Measurements from ENCODE around the gene ELMO1.
"Not testable (repeated sequence)": the region's sequence is repeated elsewhere in the genome, so short reads cannot be mapped to it uniquely, and the experiment has no call there.

ELMO1 gene

GRCh38 chr7:37160656-37161055, 288.0 kb downstream of the ELMO1 start:
- DNase-seq = no peak

DNA sequence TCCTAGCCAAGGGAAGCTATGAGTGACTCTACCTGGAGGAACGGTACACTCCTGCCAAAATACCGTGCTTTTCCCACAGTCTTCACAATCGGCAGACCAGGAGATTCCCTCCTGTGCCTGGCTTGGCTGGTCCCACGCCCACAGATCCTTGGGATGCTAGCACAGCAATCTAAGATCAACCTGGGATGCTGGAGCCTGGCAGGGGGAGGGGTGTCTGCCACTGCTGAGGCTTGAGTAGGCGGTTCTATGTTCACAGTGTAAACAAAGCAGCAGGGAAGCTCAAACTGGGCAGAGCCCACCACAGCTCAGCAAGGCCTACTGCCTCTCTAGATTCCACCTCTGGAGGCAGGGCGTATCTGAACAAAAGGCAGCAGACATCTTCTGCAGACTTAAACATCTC, 295.3 kb downstream of the ELMO1 start:
- DNase-seq = no peak

DNA sequence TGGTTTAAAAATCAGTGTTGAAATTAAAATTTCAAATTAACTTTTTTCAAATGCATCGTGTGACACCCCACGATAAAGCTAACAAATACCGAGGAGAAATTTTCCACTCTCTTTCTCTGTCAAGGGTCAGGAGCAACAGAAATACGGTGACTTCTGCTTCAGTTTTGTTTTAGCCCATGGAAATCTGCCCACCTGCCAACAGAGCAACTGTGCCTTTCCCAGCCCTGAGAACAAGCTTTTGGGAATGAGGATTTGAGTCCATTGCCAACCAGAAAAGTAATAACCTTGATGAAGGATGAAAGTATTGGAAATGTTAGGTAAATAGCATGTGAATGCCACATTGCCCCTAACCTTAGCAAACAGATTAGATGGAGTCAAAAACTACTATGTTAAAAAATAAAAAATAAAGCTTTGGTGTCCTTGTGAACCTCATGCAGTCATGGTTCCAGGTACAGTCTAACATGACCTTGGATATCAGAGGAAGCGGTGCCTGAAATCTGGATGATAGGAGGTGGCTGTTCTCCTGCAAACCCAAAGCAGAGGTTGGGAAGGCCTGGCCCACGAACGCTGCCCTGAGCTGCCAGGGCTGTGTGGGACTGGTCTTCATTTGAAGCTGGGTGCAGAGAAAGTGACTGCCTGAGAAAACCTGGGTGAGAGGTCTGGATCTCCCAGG, 296.8 kb downstream of the ELMO1 start:
- no peak for DNase-seq

DNA sequence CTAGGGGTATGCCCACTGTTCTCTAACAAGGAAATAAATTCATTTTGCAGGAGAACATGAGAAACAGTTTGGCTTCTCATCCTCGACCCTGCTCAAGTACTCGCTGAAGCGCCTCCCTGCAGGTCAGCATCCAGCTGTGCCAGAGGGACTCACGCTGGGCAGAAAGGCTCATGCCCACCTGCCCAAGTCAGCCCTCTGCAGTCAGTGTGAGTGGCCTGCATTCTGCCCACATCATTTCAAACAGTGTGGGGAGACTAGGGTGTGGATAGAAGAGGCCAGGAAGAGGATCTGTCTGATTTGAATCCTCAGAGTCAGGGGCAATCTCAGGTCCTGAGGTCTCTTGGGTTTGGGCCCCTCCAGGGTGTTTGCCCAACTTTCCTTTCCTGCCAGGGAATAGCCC, 297.8 kb downstream of the ELMO1 start:
- DNase-seq = no peak

- no peak for DNase-seq
Measured at GRCh38 chr7:37150180-37150579, 298.5 kb downstream of the ELMO1 start.

GRCh38 chr7:37149773-37150124, 298.9 kb downstream of the ELMO1 start:
- no peak for DNase-seq

- no peak for DNase-seq
Measured at GRCh38 chr7:37149051-37149772, 299.5 kb downstream of the ELMO1 start.

DNA sequence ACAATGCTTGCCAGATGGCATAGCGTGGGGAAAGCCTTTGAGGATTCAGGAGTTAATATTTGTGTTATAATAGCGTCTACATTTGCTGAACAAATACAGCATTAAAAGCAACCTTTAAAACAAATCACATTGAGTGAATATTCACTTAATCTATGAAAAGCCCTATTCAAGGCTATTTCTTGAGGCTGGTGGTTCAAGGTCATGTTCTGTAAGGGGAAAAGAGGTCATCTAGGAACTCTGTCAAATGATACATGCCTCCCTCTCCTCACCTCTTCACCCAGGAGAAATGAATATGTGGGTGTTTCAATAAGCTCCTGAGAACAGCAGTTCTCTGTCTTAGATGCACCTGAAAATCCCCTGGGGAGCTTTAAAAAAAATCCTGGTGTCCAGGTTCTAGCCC, 303.0 kb downstream of the ELMO1 start:
- DNase-seq = no peak

DNA sequence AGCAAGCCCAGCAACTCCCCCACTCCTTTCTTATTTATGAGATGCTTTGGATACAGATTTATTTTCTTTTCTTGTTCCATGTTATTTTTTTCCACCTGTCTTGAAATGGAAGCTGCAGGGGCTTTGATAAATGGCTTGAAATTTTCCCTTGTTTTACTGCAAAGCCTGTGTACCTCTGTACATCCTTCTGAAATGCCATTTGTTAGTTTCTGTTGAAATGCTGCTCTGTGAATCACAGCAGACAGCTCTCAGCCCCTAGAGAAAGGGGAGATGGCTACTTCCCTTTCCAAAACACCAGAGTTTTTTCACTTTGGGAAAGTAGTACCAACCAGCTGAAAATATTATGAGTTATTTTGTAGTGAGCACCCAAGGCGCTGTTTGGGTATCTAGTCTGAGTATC, 304.2 kb downstream of the ELMO1 start:
- no peak for DNase-seq

- no peak for DNase-seq
Measured at GRCh38 chr7:37142958-37143357, 305.7 kb downstream of the ELMO1 start.

GRCh38 chr7:37141742-37142141, 306.9 kb downstream of the ELMO1 start:
- DNase-seq = no peak

- DNase-seq = not testable (repeated sequence)
Measured at GRCh38 chr7:37133902-37134301, 314.8 kb downstream of the ELMO1 start.

DNA sequence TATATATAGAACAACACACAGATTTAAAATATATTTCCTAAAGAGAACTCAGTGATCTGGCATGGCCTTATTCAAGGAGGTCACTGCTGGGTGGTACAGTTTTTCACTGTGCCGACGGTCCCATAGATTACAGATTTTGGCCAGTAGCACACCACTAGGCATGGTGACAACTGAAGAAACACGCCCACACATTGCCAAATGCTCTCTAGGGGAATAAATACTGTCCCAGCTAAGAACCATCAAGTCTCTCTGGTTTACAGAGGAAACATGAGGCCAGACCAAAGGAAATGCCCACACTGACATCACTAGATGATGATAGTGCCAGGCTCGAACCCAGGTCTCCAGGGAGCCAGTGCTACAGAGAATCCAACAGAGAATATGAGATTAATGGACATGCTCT, 316.8 kb downstream of the ELMO1 start:
- DNase-seq = no peak

- DNase-seq = no peak
Measured at GRCh38 chr7:37129035-37129425, 319.6 kb downstream of the ELMO1 start.

DNA sequence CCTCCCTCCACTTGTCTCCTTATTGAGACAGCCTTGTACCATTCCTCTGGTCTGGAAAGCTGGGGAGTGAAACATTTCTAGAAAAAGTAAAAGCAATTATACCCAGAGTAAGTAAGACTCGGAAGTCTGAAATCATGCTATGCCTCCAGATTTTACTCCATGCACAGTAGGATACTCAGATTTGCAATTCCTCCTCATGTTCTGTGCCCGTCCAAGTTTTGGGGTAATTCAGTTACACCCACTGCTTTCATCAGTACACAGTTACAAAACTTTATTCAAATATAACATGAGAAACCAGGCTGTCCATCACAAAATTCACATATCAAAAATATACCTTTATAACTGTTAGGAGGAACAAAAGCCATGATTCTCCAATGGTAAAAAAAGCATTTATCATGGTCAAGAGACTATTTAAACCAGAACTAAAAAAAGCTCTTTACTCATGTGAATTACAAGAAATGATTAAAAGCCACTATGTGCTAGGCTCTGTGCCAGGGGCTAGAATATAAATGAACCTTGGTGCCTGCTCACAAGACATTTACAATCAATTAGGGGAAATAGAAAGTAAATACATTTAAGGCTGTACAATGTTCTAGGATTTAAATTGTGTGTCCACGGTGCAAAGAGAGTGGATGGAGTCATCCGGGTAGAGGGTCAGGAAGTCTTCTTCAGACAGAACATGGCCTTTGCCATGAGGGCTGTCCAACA, 320.2 kb downstream of the ELMO1 start:
- no peak for DNase-seq

GRCh38 chr7:37119296-37119860, 329.3 kb downstream of the ELMO1 start:
- no peak for DNase-seq

DNA sequence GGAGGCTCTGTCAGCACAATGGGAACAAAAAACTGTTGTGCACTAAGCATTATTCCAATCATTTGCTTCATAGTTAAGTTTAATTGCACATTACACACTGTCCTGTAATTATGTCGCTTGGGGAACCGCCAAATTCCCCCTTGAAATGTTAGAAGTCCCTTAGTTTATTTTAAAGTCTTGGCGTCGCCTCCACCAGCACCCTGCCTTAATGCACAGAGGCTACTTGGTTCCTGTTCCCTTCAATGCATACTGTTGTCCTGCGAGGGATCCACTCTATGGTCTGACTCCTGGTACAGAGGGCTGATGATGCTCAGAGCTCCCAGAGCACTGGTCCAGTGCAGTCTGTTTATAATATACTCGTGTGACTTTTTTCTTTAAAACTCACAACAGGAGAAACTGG, 330.7 kb downstream of the ELMO1 start:
- DNase-seq = no peak

GRCh38 chr7:37117292-37117691, 331.4 kb downstream of the ELMO1 start:
- DNase-seq = no peak

- DNase-seq = no peak
Measured at GRCh38 chr7:37116093-37116701, 332.5 kb downstream of the ELMO1 start.

GRCh38 chr7:37113661-37114355, 334.9 kb downstream of the ELMO1 start:
- no peak for DNase-seq

DNA sequence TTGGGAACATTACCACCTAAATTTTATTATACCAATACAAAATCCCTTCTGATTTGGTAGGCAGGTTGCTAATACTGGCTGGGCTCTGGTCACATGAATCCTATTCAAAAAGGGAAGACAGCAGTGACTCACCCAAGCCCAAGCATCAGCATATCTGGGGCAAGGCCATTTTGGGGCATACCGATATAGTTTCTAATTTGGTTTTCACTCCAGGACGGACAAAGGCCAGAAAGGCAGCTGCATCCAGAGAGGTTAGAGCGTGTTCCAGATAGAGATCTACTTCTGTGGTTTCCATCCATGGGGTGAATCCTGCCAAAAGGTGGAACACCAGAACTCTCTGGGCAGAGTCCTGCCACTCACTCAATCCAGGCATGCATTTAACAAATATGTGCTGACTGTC, 335.8 kb downstream of the ELMO1 start:
- DNase-seq = no peak

DNA sequence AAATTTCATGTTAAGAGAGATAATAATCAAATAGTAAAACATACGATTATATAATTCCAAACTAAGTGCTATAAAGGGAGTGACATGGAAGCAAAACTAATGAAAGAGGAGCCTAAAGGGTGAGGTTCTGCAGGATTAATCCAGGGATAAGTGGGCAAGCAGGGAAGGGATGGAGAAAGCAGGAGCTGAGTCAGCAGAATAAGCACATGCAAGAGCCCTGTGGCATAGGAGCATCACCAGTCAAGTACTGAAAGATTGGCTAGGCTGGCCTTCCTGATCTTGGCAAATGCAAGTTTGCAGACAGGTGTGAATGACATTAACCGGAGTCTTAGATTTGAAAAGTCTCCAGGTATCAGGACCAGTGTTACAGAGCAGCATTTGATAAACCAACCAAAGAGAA, 336.4 kb downstream of the ELMO1 start:
- DNase-seq = no peak

- no peak for DNase-seq
Measured at GRCh38 chr7:37111459-37111858, 337.2 kb downstream of the ELMO1 start.
